ENCODE data around the gene UBE2O.

- TF ChIP-seq CTCF (conservative IDR thresholded peaks at IDR 0.05) (no peak), ZFX (IDR thresholded peaks at IDR 0.05) (no peak)
Observed at GRCh38 chr17:76475302-76475701, 22.4 kb upstream of the UBE2O start.

Measured in C4-2B (cell line).